PC-9 (cell line): ENCODE data around the gene LARP4B. TPM values are rescaled to one million over a fixed set of nuclear protein-coding genes. Genes with fewer than 3 reads are reported as not detected.

Experiments used
- BruUV-seq: library from RNA; stranded (reverse); fragments of 400-500 nt; replicated peaks from 2 replicates; lab custom pipeline; 2021; lab: Mats Ljungman, UMichigan
- CTCF ChIA-PET: fragments of 300-600 bp; sonication (Branson Sonifier 250); formaldehyde crosslinking; loops from one replicate; lab custom pipeline; 2022; ENCODE audit warnings: antibody characterized with exemption; lab: Charles Lee
- POLR2A ChIA-PET: fragments of 300-600 bp; sonication (Branson Sonifier 250); formaldehyde crosslinking; loops from one replicate; lab custom pipeline; 2022; ENCODE audit warnings: antibody characterized with exemption; ENCODE audit not compliant: unreplicated experiment; lab: Charles Lee
- DNase-seq, 2 experiments: peaks; one replicate each; pipeline versions ENCODE4 v3.0.0 to v3.0.0-alpha.2; 2015 to 2022; ENCODE audit warnings: mixed read lengths in 1 of 2
- H2AFZ ChIP-seq: fragments of 200-600 bp; sonication (generic); 2 replicates; pipeline ENCODE4 v1.8.1; 2017; ENCODE audit warnings: antibody characterized with exemption
- H3F3A ChIP-seq: fragments of 200-600 bp; sonication (generic); 2 replicates; pipeline ENCODE4 v1.8.1; 2017; ENCODE audit warnings: antibody characterized with exemption, mild to moderate bottlenecking, low read depth; ENCODE audit not compliant: insufficient read depth
- H3K27ac ChIP-seq: fragments of 200-600 bp; sonication (generic); 2 replicates; pipeline ENCODE4 v1.6.1; 2016; ENCODE audit warnings: mixed run types
- H3K27me3 ChIP-seq: fragments of 200-600 bp; sonication (generic); 2 replicates; pipeline ENCODE4 v1.6.1; 2016; ENCODE audit warnings: low read depth, mixed run types; ENCODE audit not compliant: insufficient read depth
- H3K36me3 ChIP-seq: fragments of 200-600 bp; sonication (generic); 2 replicates; pipeline ENCODE4 v1.6.1; 2016; ENCODE audit warnings: low read depth, mixed run types
- H3K4me1 ChIP-seq: fragments of 200-600 bp; sonication (generic); replicated peaks from 2 replicates; pipeline ENCODE4 v1.6.1; 2016; ENCODE audit warnings: mixed run types; ENCODE audit not compliant: insufficient read depth
- H3K4me2 ChIP-seq: fragments of 200-600 bp; sonication (generic); 2 replicates; pipeline ENCODE4 v1.6.1; 2017; ENCODE audit warnings: mixed run types
- H3K4me3 ChIP-seq: fragments of 200-600 bp; sonication (generic); 2 replicates; pipeline ENCODE4 v1.6.1; 2016; ENCODE audit warnings: mixed run types
- H3K79me2 ChIP-seq: fragments of 200-600 bp; sonication (generic); 2 replicates; pipeline ENCODE4 v1.6.1; 2017; ENCODE audit warnings: low read depth, mixed run types
- H3K9me2 ChIP-seq: fragments of 200-600 bp; sonication (generic); 2 replicates; pipeline ENCODE4 v1.8.1; 2017; ENCODE audit warnings: mild to moderate bottlenecking; ENCODE audit not compliant: insufficient read depth
- H3K9me3 ChIP-seq: fragments of 200-600 bp; sonication (generic); 2 replicates; pipeline ENCODE4 v1.8.1; 2016; ENCODE audit warnings: low read depth; ENCODE audit not compliant: insufficient read depth
- H4K20me1 ChIP-seq: fragments of 200-600 bp; sonication (generic); 2 replicates; pipeline ENCODE4 v1.8.1; 2017; ENCODE audit not compliant: insufficient read depth
- CTCF ChIP-seq: fragments of 200-600 bp; sonication (generic); conservative IDR thresholded peaks from 2 replicates; pipeline ENCODE4 v1.6.1; 2017; ENCODE audit warnings: mixed run types, antibody characterized with exemption, mild to moderate bottlenecking, moderate library complexity
- EZH2 ChIP-seq: fragments of 200-600 bp; sonication (generic); IDR thresholded peaks from 2 replicates; pipeline ENCODE4 v1.8.0; 2017; ENCODE audit warnings: antibody characterized with exemption, low read depth
- intact Hi-C: fragments of 100-400 bp; cut with micrococcal nuclease; formaldehyde crosslinking; loops from one replicate; pipeline ENCODE4 v1.10.0; 2022; ENCODE audit not compliant: unreplicated experiment
- total RNA-seq: library from RNA; stranded (reverse); gene quantifications from 2 replicates; pipeline ENCODE4 v1.2.3, GENCODE V29; 2021

Gene LARP4B
- total RNA-seq, 1 experiment from 2014 or later, result 93.4 TPM

GRCh38 chr10:851901-852300 is 79.6 kb downstream of the LARP4B start:
- H3K36me3 ChIP-seq, result 0 out of 2 replicates have a peak, but pooled peaks cover 2% of the 10 kb centered on the region
- no peaks in the 10 kb centered on the region for H3K9me3 ChIP-seq
- intact Hi-C loops, result no loop called here
- H4K20me1 ChIP-seq, result peaks cover 15% of the 10 kb centered on the region
- DNase-seq, result no peak
- TF ChIP-seq CTCF, result no peak
- TF ChIP-seq EZH2, result no peak
- no peak overlapping the region for H3K4me3 ChIP-seq
- H3K4me1 ChIP-seq, result no peaks in the 10 kb centered on the region
- H3K27me3 ChIP-seq, result no peaks in the 10 kb centered on the region
- H3F3A ChIP-seq, result no peaks in the 10 kb centered on the region
- ChIA-PET POLR2A (no interaction called here), CTCF (no interaction called here)
- no peak overlapping the region for H3K27ac ChIP-seq
- H2AFZ ChIP-seq, result no peak overlapping the region
- peaks cover 36% of the 10 kb centered on the region; the same call in 1 of the 2 replicates for H3K79me2 ChIP-seq
- no TSS peak for BruUV-seq
- no peaks in the 10 kb centered on the region for H3K9me2 ChIP-seq
- no peak overlapping the region for H3K4me2 ChIP-seq

- Histone ChIP-seq H3F3A (no peaks in the 10 kb centered on the region), H3K27me3 (no peaks in the 10 kb centered on the region), H3K36me3 (0 out of 2 replicates have a peak, but pooled peaks cover 2% of the 10 kb centered on the region), H2AFZ (no peak overlapping the region), H4K20me1 (peaks cover 3% of the 10 kb centered on the region; the same call in 1 of the 2 replicates), H3K9me3 (no peaks in the 10 kb centered on the region), H3K4me1 (no peaks in the 10 kb centered on the region), H3K4me3 (no peak overlapping the region), H3K4me2 (no peak overlapping the region), H3K79me2 (peaks cover 36% of the 10 kb centered on the region; the same call in 1 of the 2 replicates), H3K9me2 (no peaks in the 10 kb centered on the region), H3K27ac (no peak overlapping the region)
- intact Hi-C loops, result no loop called here
- TF ChIP-seq EZH2, result no peak
- TF ChIP-seq CTCF, result no peak
- ChIA-PET POLR2A (no interaction called here), CTCF (no interaction called here)
- DNase-seq, result no peak
- BruUV-seq, result no TSS peak
These were observed 81.4 kb downstream of the LARP4B start for GRCh38 chr10:850093-850492.

GRCh38 chr10:847868-848267 is 83.6 kb downstream of the LARP4B start:
- Histone ChIP-seq H3K9me2 (no peaks in the 10 kb centered on the region), H4K20me1 (peaks cover 2% of the 10 kb centered on the region; the same call in 1 of the 2 replicates), H3K4me1 (no peaks in the 10 kb centered on the region), H3K27ac (no peak overlapping the region), H3F3A (no peaks in the 10 kb centered on the region; the same call in 1 of the 2 replicates), H3K4me3 (no peak overlapping the region), H3K36me3 (0 out of 2 replicates have a peak, but pooled peaks cover 2% of the 10 kb centered on the region), H3K4me2 (no peak overlapping the region), H3K27me3 (no peaks in the 10 kb centered on the region), H2AFZ (no peak overlapping the region), H3K9me3 (no peaks in the 10 kb centered on the region), H3K79me2 (peaks cover 28% of the 10 kb centered on the region; the same call in 1 of the 2 replicates)
- no peak for DNase-seq
- POLR2A ChIA-PET, result no interaction called here
- no TSS peak for BruUV-seq
- TF ChIP-seq CTCF, result no peak
- no peak for TF ChIP-seq EZH2
- CTCF ChIA-PET, result no interaction called here
- intact Hi-C loops, result no loop called here
